ENCODE results near the gene KRTAP4-6.
"Not testable (repeated sequence)": the region's sequence is repeated elsewhere in the genome, so short reads cannot be mapped to it uniquely, and the experiment has no call there.

The KRTAP4-6 gene

GRCh38 chr17:41104386-41105038 is 35.8 kb downstream of the KRTAP4-6 start:
- not testable (repeated sequence) for DNase-seq

GRCh38 chr17:41103896-41104295 is 36.4 kb downstream of the KRTAP4-6 start:
- DNase-seq: no peak

GRCh38 chr17:41101586-41102259 is 38.6 kb downstream of the KRTAP4-6 start, which contains the start of gene KRTAP4-16:
Gene KRTAP4-16, minus strand, starts transcription at chr17:41102209. Its CDS starts 0 bp downstream, at chr17:41102209.
- DNase-seq: no peak

- not testable (repeated sequence) for DNase-seq
Observed at GRCh38 chr17:41099682-41100480, 40.5 kb downstream of the KRTAP4-6 start.

GRCh38 chr17:41098481-41098880 is 41.9 kb downstream of the KRTAP4-6 start:
- no peak for DNase-seq

- DNase-seq: no peak
Observed at GRCh38 chr17:41098042-41098441, 42.3 kb downstream of the KRTAP4-6 start, which contains the start of gene KRTAP4-8. Gene KRTAP4-8, minus strand, starts transcription at chr17:41098142. Its CDS starts 58 bp downstream, at chr17:41098084.

GRCh38 chr17:41096055-41096454 is 44.3 kb downstream of the KRTAP4-6 start:
- DNase-seq: no peak
